Measurements from ENCODE around the gene KDM8.

DNA sequence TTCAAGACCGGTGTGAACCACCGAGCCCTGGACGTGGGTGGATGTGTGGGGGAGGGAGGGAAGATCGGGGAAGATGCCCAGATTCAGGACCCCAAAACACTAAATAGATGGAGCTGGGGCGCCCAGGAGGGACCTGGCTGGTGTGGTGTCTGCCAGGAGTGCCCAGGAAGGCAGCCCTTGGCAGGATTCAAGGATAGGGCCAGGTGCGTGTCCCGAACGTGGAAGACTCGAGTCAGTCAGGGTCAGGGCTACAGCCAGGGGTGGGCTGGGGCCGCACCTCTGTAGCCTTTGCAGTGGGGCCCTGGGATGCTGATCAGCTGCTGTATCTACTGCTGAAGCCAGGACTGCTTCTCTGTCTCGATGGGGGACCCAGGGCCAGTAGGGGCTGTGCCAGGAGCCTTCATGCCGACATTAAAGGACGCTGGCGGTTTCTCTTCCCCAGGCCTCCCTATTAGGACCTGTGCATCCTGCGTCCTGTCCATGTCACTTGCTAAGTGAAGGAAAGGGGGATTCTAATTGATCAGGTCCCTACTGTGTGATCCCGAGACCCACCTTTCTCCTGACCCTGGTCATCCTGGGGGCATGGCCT is 13.1 kb downstream of the KDM8 start:
- TF ChIP-seq, protein P1, sequence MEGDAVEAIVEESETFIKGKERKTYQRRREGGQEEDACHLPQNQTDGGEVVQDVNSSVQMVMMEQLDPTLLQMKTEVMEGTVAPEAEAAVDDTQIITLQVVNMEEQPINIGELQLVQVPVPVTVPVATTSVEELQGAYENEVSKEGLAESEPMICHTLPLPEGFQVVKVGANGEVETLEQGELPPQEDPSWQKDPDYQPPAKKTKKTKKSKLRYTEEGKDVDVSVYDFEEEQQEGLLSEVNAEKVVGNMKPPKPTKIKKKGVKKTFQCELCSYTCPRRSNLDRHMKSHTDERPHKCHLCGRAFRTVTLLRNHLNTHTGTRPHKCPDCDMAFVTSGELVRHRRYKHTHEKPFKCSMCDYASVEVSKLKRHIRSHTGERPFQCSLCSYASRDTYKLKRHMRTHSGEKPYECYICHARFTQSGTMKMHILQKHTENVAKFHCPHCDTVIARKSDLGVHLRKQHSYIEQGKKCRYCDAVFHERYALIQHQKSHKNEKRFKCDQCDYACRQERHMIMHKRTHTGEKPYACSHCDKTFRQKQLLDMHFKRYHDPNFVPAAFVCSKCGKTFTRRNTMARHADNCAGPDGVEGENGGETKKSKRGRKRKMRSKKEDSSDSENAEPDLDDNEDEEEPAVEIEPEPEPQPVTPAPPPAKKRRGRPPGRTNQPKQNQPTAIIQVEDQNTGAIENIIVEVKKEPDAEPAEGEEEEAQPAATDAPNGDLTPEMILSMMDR (IDR thresholded peaks at IDR 0.05 in 2 of 3, conservative IDR thresholded peaks at IDR 0.05 in 1 of 3; ENCODE audit: borderline replicate concordance in 1 of 3, insufficient read depth in 1 of 3, low read depth in 2 of 3, low read length in 2 of 3), result no peak
- TF ChIP-seq ZFX (IDR thresholded peaks at IDR 0.05), result no peak
- TF ChIP-seq EZH2phosphoT487 (IDR thresholded peaks at IDR 0.05; ENCODE audit: borderline replicate concordance), result no peak
- TF ChIP-seq, protein P2, sequence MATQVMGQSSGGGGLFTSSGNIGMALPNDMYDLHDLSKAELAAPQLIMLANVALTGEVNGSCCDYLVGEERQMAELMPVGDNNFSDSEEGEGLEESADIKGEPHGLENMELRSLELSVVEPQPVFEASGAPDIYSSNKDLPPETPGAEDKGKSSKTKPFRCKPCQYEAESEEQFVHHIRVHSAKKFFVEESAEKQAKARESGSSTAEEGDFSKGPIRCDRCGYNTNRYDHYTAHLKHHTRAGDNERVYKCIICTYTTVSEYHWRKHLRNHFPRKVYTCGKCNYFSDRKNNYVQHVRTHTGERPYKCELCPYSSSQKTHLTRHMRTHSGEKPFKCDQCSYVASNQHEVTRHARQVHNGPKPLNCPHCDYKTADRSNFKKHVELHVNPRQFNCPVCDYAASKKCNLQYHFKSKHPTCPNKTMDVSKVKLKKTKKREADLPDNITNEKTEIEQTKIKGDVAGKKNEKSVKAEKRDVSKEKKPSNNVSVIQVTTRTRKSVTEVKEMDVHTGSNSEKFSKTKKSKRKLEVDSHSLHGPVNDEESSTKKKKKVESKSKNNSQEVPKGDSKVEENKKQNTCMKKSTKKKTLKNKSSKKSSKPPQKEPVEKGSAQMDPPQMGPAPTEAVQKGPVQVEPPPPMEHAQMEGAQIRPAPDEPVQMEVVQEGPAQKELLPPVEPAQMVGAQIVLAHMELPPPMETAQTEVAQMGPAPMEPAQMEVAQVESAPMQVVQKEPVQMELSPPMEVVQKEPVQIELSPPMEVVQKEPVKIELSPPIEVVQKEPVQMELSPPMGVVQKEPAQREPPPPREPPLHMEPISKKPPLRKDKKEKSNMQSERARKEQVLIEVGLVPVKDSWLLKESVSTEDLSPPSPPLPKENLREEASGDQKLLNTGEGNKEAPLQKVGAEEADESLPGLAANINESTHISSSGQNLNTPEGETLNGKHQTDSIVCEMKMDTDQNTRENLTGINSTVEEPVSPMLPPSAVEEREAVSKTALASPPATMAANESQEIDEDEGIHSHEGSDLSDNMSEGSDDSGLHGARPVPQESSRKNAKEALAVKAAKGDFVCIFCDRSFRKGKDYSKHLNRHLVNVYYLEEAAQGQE (IDR thresholded peaks at IDR 0.05; ENCODE audit: low read depth), result no peak
- no peak for TF ChIP-seq EZH2 (IDR thresholded peaks at IDR 0.05)
- no peak for TF ChIP-seq POLR2A (IDR thresholded peaks at IDR 0.05; ENCODE audit: borderline replicate concordance, extremely low read depth, insufficient read depth, insufficient read length)
- no peak for TF ChIP-seq ZNF274 (IDR thresholded peaks at IDR 0.05; ENCODE audit: low read depth, low read length)

Measured in HCT116 (cell line).